ENCODE results near the gene GNGT2.

Gene GNGT2

GRCh38 chr17:49234509-49235080, 24.2 kb upstream of the GNGT2 start:
- Histone ChIP-seq H3K4ac (ENCODE audit: low read length) (no peak overlapping the region), H3K14ac (ENCODE audit: low read length) (no peak overlapping the region), H3K27ac (replicated peaks; ENCODE audit: low read length) (no peak overlapping the region), H3K23ac (ENCODE audit: low read depth, low read length, poor library complexity) (no peak overlapping the region), H2BK120ac (ENCODE audit: low read depth, low read length) (no peak overlapping the region), H2BK15ac (ENCODE audit: low read length) (no peak overlapping the region), H3K4me3 (ENCODE audit: low read length in 2 of 2) (no peak overlapping the region), H3K9me3 (replicated peaks in 1 of 2; ENCODE audit: control insufficient read depth in 2 of 2, insufficient read depth in 1 of 2, low read depth in 1 of 2, low read length in 2 of 2) (peaks cover 0 to 2% of the 10 kb centered on the region in 2 donors), H4K91ac (ENCODE audit: low read depth, low read length, poor library complexity) (no peak overlapping the region), H3K36me3 (replicated peaks in 1 of 2; ENCODE audit: control insufficient read depth in 2 of 2, insufficient read depth in 2 of 2, low read length in 2 of 2) (no peaks in the 10 kb centered on the region), H2AK5ac (ENCODE audit: low read depth, low read length) (no peak overlapping the region), H2BK5ac (ENCODE audit: low read length) (no peak overlapping the region), H2AFZ (ENCODE audit: low read length) (no peak overlapping the region), H3K4me2 (ENCODE audit: insufficient read depth, low read length, poor library complexity, severe bottlenecking) (no peak overlapping the region), H3K79me1 (ENCODE audit: low read depth, low read length) (no peaks in the 10 kb centered on the region), H2BK12ac (ENCODE audit: low read length) (no peak overlapping the region), H3K18ac (ENCODE audit: low read length) (peak overlapping the region; percentile 71), H3K4me1 (ENCODE audit: control insufficient read depth in 2 of 2, insufficient read depth in 1 of 2, low read depth in 1 of 2, low read length in 2 of 2) (peaks cover 4% of the 10 kb centered on the region in 2 donors), H3K9ac (ENCODE audit: low read depth, low read length, poor library complexity) (peak overlapping the region; percentile 81), H3K27me3 (ENCODE audit: control insufficient read depth in 3 of 3, insufficient read depth in 3 of 3, low read depth in 1 of 3, low read length in 3 of 3) (peaks cover 6 to 24% (median 21%) of the 10 kb centered on the region in 3 experiments), H4K8ac (ENCODE audit: low read depth, low read length) (no peak overlapping the region)
- no peak for DNase-seq (ENCODE audit: low spot score)
- no CpG with 5 or more reads among the region's 5 CpGs for WGBS, 2 donors (ENCODE audit: extremely low coverage in 2 of 2, insufficient read length in 2 of 2, insufficient replicate concordance in 1 of 2)

DNA sequence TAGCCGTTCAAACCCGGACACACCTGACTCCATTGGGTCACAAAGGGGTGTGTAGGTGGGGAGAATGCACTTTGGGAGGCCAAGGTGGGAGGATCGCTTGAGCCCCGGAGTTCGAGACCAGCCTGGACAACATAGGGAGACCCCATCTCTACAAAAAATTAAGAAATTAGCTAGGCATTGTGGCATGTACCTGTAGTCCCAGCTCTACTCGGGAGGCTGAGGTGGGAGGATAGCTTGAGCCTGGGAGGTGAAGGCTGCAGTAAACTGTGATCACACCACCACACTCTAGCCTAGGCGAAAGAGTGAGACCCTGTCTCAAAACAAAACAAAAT, 21.2 kb upstream of the GNGT2 start:
- Histone ChIP-seq H3K18ac (ENCODE audit: low read length) (no peak overlapping the region), H3K4me3 (ENCODE audit: low read length in 2 of 2) (no peak overlapping the region), H2BK120ac (ENCODE audit: low read depth, low read length) (no peak overlapping the region), H3K36me3 (replicated peaks in 1 of 2; ENCODE audit: control insufficient read depth in 2 of 2, insufficient read depth in 2 of 2, low read length in 2 of 2) (no peaks in the 10 kb centered on the region), H3K9ac (ENCODE audit: low read depth, low read length, poor library complexity) (no peak overlapping the region), H3K23ac (ENCODE audit: low read depth, low read length, poor library complexity) (no peak overlapping the region), H4K8ac (ENCODE audit: low read depth, low read length) (no peak overlapping the region), H3K27ac (replicated peaks; ENCODE audit: low read length) (no peak overlapping the region), H3K4me1 (ENCODE audit: control insufficient read depth in 2 of 2, insufficient read depth in 1 of 2, low read depth in 1 of 2, low read length in 2 of 2) (peaks cover 4% of the 10 kb centered on the region in 2 donors), H3K9me3 (replicated peaks in 1 of 2; ENCODE audit: control insufficient read depth in 2 of 2, insufficient read depth in 1 of 2, low read depth in 1 of 2, low read length in 2 of 2) (peaks cover 0 to 2% of the 10 kb centered on the region in 2 donors), H2AFZ (ENCODE audit: low read length) (no peak overlapping the region), H3K79me1 (ENCODE audit: low read depth, low read length) (no peaks in the 10 kb centered on the region), H2BK12ac (ENCODE audit: low read length) (no peak overlapping the region), H2BK5ac (ENCODE audit: low read length) (no peak overlapping the region), H3K14ac (ENCODE audit: low read length) (no peak overlapping the region), H2BK15ac (ENCODE audit: low read length) (no peak overlapping the region), H2AK5ac (ENCODE audit: low read depth, low read length) (no peak overlapping the region), H3K4me2 (ENCODE audit: insufficient read depth, low read length, poor library complexity, severe bottlenecking) (no peak overlapping the region), H3K27me3 (ENCODE audit: control insufficient read depth in 3 of 3, insufficient read depth in 3 of 3, low read depth in 1 of 3, low read length in 3 of 3) (peaks cover 7 to 51% (median 43%) of the 10 kb centered on the region in 3 experiments), H4K91ac (ENCODE audit: low read depth, low read length, poor library complexity) (no peak overlapping the region), H3K4ac (ENCODE audit: low read length) (no peak overlapping the region)
- no peak for DNase-seq (ENCODE audit: low spot score)
- WGBS, 2 donors (ENCODE audit: extremely low coverage in 2 of 2, insufficient read length in 2 of 2, insufficient replicate concordance in 1 of 2) = no CpG with 5 or more reads among the region's 7 CpGs

- peak within 1 kb of the TSS; percentile 5 for H3K9ac ChIP-seq (ENCODE audit: low read depth, low read length, poor library complexity)
- H2BK5ac ChIP-seq (ENCODE audit: low read length) = no peak within 1 kb of the TSS
- H4K8ac ChIP-seq (ENCODE audit: low read depth, low read length) = no peak within 1 kb of the TSS
- peaks cover 0 to 2% of the 10 kb centered on the region in 2 donors for H3K9me3 ChIP-seq (replicated peaks in 1 of 2; ENCODE audit: control insufficient read depth in 2 of 2, insufficient read depth in 1 of 2, low read depth in 1 of 2, low read length in 2 of 2)
- H2BK15ac ChIP-seq (ENCODE audit: low read length) = peak within 1 kb of the TSS; percentile 51
- H3K23ac ChIP-seq (ENCODE audit: low read depth, low read length, poor library complexity) = peak within 1 kb of the TSS; percentile 77
- peak within 1 kb of the TSS; percentile 51 to 83 for H3K4me3 ChIP-seq (ENCODE audit: low read length in 2 of 2)
- no peaks in the 10 kb centered on the region for H3K36me3 ChIP-seq (replicated peaks in 1 of 2; ENCODE audit: control insufficient read depth in 2 of 2, insufficient read depth in 2 of 2, low read length in 2 of 2)
- H2AK5ac ChIP-seq (ENCODE audit: low read depth, low read length) = peak within 1 kb of the TSS; percentile 29
- H3K4me2 ChIP-seq (ENCODE audit: insufficient read depth, low read length, poor library complexity, severe bottlenecking) = peak within 1 kb of the TSS; percentile 89
- H3K27me3 ChIP-seq (ENCODE audit: control insufficient read depth in 3 of 3, insufficient read depth in 3 of 3, low read depth in 1 of 3, low read length in 3 of 3) = peaks cover 7 to 57% (median 50%) of the 10 kb centered on the region in 3 experiments
- peak; percentile 87 for DNase-seq (ENCODE audit: low spot score)
- no peak within 1 kb of the TSS for H3K27ac ChIP-seq (replicated peaks; ENCODE audit: low read length)
- no peak within 1 kb of the TSS for H2BK120ac ChIP-seq (ENCODE audit: low read depth, low read length)
- no peaks in the 10 kb centered on the region for H3K79me1 ChIP-seq (ENCODE audit: low read depth, low read length)
- no peak within 1 kb of the TSS for H3K4ac ChIP-seq (ENCODE audit: low read length)
- peak within 1 kb of the TSS; percentile 96 for H2AFZ ChIP-seq (ENCODE audit: low read length)
- H3K14ac ChIP-seq (ENCODE audit: low read length) = no peak within 1 kb of the TSS
- H3K18ac ChIP-seq (ENCODE audit: low read length) = peak within 1 kb of the TSS; percentile 39
- WGBS, 2 donors (ENCODE audit: extremely low coverage in 2 of 2, insufficient read length in 2 of 2, insufficient replicate concordance in 1 of 2) = no CpG with 5 or more reads among the region's 58 CpGs
- no peak within 1 kb of the TSS for H4K91ac ChIP-seq (ENCODE audit: low read depth, low read length, poor library complexity)
- no peak within 1 kb of the TSS for H2BK12ac ChIP-seq (ENCODE audit: low read length)
- peaks cover 4% of the 10 kb centered on the region in 2 donors for H3K4me1 ChIP-seq (ENCODE audit: control insufficient read depth in 2 of 2, insufficient read depth in 1 of 2, low read depth in 1 of 2, low read length in 2 of 2)
These were observed 20.5 kb upstream of the GNGT2 start, which contains the start of gene PHOSPHO1 for GRCh38 chr17:49230636-49231562. Gene PHOSPHO1, minus strand, starts transcription at chr17:49230787. Its CDS starts 4,096 bp downstream, at chr17:49226691.
